Hepatocyte (in vitro differentiated cells): ENCODE results near the gene PKM.

ENCODE experiments used
- CTCF ChIP-seq: fragments of 200-600 bp; sonication (generic); IDR thresholded peaks from 2 replicates; pipeline ENCODE4 v1.5.1; 2016; ENCODE audit warnings: antibody characterized with exemption, mild to moderate bottlenecking; ENCODE audit not compliant: poor library complexity
- EZH2 ChIP-seq: fragments of 200-600 bp; sonication (generic); IDR thresholded peaks from 2 replicates; pipeline ENCODE4 v1.6.1; 2016; ENCODE audit warnings: antibody characterized with exemption, mild to moderate bottlenecking, borderline replicate concordance
- EZH2phosphoT487 ChIP-seq: fragments of 200-600 bp; sonication (generic); IDR thresholded peaks from one replicate; pipeline ENCODE4 v1.6.1; 2018; ENCODE audit warnings: antibody characterized with exemption, mild to moderate bottlenecking, low read depth, moderate library complexity; ENCODE audit not compliant: unreplicated experiment, severe bottlenecking

GRCh38 chr15:72197041-72197459 lies 33.9 kb downstream of the PKM start:
- TF ChIP-seq CTCF = no peak
- TF ChIP-seq EZH2phosphoT487 = no peak
- TF ChIP-seq EZH2 = no peak
